Fibroblast of lung (primary cell): ENCODE results near the gene SVEP1.

ENCODE experiments used
- EZH2 ChIP-seq: IDR thresholded peaks from 2 replicates; pipeline ENCODE4 v1.5.1; 2012; ENCODE audit warnings: low read length, control low read depth, mild to moderate bottlenecking; ENCODE audit errors: missing control alignments
- TF ChIP-seq, protein P1 (sequence below), 2 donors: IDR thresholded peaks in 1 of 2; conservative IDR thresholded peaks in 1 of 2; 1 replicate in 1 of 2; 2 replicates in 1 of 2; pipeline ENCODE4 v1.5.1; 2011 to 2012; ENCODE audit warnings: low read length in 2 of 2, control low read depth in 1 of 2, inconsistent platforms in 1 of 2, low read depth in 1 of 2, mild to moderate bottlenecking in 1 of 2

- TF ChIP-seq, protein P1, sequence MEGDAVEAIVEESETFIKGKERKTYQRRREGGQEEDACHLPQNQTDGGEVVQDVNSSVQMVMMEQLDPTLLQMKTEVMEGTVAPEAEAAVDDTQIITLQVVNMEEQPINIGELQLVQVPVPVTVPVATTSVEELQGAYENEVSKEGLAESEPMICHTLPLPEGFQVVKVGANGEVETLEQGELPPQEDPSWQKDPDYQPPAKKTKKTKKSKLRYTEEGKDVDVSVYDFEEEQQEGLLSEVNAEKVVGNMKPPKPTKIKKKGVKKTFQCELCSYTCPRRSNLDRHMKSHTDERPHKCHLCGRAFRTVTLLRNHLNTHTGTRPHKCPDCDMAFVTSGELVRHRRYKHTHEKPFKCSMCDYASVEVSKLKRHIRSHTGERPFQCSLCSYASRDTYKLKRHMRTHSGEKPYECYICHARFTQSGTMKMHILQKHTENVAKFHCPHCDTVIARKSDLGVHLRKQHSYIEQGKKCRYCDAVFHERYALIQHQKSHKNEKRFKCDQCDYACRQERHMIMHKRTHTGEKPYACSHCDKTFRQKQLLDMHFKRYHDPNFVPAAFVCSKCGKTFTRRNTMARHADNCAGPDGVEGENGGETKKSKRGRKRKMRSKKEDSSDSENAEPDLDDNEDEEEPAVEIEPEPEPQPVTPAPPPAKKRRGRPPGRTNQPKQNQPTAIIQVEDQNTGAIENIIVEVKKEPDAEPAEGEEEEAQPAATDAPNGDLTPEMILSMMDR (conservative IDR thresholded peaks at IDR 0.05 in 1 of 2, IDR thresholded peaks at IDR 0.05 in 1 of 2; ENCODE audit: low read depth in 1 of 2, low read length in 2 of 2) = no peak
- TF ChIP-seq EZH2 = no peak
Measured at GRCh38 chr9:110602281-110602680, 22.7 kb upstream of the SVEP1 start.
